ENCODE results near the gene C17orf78. TPM values are rescaled to one million over a fixed set of nuclear protein-coding genes. Genes with fewer than 3 reads are reported as not detected.
"Not testable (repeated sequence)": the region's sequence is repeated elsewhere in the genome, so short reads cannot be mapped to it uniquely, and the experiment has no call there.

C17orf78 gene
- not detected for total RNA-seq

DNA sequence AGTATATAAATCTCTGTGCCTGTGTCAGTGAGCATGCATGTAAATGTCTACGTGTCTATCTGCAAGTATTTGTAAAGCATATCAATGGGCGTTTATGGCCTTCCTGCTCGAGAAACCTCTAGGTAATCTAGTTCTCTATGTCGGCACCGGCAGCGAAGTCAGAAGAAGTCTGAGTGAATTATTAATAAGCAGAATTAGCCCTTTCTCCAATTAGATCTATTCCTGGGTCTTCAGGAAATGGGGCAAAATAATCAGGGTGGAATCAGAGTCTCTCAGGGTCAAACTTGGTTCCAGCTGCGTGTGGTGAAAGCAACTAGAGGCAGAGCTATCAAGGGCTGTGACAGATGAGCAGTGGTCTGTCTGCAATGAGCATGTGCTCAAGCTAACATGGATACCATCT, at the start of gene C17orf78:
C17orf78 (plus strand) TSS at position 280 of the 400 bp plus-strand sequence; CDS start at position 388, 108 bp downstream.
- no peak for DNase-seq (ENCODE audit: low read depth in 2 of 3, low spot score in 2 of 3)

GRCh38 chr17:37327341-37328090, 48.3 kb upstream of the C17orf78 start:
- no peak for DNase-seq (ENCODE audit: low read depth in 2 of 3, low spot score in 2 of 3)

DNA sequence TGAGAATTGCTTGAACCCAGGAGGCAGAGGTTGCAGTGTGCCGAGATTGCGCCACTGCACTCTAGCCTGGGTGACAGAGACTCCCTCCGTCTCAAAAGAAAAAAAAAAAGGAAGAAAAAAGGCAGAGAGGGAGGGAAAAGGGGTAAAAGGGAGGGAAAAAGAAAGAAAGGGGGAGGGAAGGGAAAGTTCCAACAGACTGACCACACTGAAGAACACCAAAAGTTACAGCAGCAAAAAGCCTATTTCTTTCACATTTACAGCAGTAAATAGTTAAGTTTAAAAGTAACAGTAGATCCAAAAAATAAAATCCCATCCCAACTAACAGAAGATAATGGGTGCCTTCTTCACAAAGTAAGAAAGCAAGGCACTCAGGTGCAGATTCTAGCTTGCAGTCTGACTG, 36.9 kb upstream of the C17orf78 start:
- DNase-seq (ENCODE audit: low read depth in 2 of 3, low spot score in 2 of 3) = no peak

GRCh38 chr17:37339321-37339720, 36.5 kb upstream of the C17orf78 start:
- no peak for DNase-seq (ENCODE audit: low read depth in 2 of 3, low spot score in 2 of 3)

- no peak for DNase-seq (ENCODE audit: low read depth in 2 of 3, low spot score in 2 of 3)
Measured at GRCh38 chr17:37340804-37341203, 35.0 kb upstream of the C17orf78 start.

DNA sequence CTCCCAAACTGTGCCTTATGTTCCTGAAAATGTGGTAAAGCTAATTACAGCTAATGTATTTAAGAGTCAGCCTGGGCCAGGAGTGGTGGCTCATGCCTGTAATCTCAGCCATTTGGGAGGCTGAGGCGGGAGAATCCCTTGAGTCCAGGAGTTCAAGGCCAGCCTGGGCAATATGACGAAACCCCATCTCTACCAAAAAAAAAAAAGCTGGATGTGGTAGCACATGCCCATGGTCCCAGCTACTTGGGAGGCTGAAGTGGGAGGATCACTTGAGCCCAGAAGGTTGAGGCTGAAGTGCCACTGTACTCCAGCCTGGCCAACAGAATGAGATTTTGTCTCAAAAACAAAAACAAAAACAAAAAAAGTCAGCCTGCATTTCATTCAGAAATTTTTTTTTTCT, 33.2 kb upstream of the C17orf78 start:
- DNase-seq (ENCODE audit: low read depth in 2 of 3, low spot score in 2 of 3) = no peak

- DNase-seq (ENCODE audit: low read depth in 2 of 3, low spot score in 2 of 3) = no peak
Measured at GRCh38 chr17:37344519-37344918, 31.3 kb upstream of the C17orf78 start.

DNA sequence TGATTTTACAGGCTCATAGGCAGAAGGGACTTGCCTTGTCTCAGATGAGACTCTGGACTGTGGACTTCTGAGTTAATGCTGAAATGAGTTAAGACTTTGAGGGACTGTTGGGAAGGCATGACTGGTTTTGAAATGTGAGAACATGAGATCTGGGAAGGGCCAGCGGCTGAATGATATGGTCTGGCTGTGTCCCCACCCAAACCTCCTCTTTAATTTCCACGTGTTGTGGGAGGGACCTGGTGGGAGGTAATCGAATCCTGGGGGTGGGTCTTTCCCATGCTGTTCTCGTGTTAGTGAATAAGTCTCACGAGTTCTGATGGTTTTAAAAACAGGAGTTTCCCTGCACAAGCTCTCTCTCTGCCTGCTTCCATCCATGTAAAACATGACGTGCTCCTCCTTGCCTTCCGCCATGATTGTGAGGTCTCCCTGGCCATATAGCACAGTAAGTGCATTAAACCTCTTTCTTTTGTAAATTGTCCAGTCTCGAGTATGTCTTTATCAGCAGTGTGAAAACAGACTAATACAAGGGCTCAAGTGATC, 28.9 kb upstream of the C17orf78 start:
- not testable (repeated sequence) for DNase-seq (ENCODE audit: low read depth in 2 of 3, low spot score in 2 of 3)

DNA sequence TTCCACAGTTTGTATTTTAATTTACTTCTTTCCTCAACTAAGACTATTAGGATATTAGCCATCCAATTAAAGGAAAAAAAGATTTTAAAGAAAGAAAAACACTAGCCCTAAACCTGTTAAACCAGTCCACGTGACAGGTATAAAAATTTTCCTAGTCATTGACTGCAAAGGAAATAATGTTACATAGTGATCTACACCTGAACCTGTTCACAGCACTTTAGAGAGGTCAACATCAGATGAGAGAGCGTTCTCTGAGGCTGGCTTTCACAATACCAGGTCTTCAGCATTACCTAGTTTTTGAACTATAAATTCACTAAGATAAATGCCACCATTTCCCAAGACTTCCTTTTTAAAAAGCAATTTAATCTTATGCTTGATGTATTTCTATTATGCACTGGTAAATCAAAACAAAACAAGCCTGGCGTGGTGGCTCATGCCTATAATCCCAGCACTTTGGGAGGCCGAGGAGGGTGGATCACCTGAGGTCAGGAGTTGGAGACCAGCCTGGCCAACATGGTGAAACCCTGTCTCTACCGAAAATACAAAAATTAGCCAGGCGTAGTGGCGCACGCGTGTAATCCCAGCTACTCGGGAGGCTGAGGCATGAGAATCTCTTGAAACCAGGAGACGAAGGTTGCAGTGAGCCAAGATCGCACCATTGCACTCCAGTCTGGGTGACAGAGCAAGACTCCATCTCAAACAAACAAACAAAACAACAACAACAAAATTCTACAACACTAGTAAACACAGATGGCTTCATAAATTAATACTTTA, 18.8 kb upstream of the C17orf78 start:
- DNase-seq (ENCODE audit: low read depth in 2 of 3, low spot score in 2 of 3) = not testable (repeated sequence)

- peak in 2 of 3 donors; percentile 24 to 52 for DNase-seq (ENCODE audit: low read depth in 2 of 3, low spot score in 2 of 3)
Measured at GRCh38 chr17:37358098-37358829, 17.5 kb upstream of the C17orf78 start.

GRCh38 chr17:37358830-37359681, 16.7 kb upstream of the C17orf78 start:
- DNase-seq (ENCODE audit: low read depth in 2 of 3, low spot score in 2 of 3) = peak; percentile 83 to 96 (median 95)

- DNase-seq (ENCODE audit: low read depth in 2 of 3, low spot score in 2 of 3) = no peak
Measured at GRCh38 chr17:37359682-37360188, 16.1 kb upstream of the C17orf78 start.

GRCh38 chr17:37360632-37361031, 15.2 kb upstream of the C17orf78 start:
- DNase-seq (ENCODE audit: low read depth in 2 of 3, low spot score in 2 of 3) = no peak

- no peak for DNase-seq (ENCODE audit: low read depth in 2 of 3, low spot score in 2 of 3)
Measured at GRCh38 chr17:37361543-37361942, 14.2 kb upstream of the C17orf78 start.

DNA sequence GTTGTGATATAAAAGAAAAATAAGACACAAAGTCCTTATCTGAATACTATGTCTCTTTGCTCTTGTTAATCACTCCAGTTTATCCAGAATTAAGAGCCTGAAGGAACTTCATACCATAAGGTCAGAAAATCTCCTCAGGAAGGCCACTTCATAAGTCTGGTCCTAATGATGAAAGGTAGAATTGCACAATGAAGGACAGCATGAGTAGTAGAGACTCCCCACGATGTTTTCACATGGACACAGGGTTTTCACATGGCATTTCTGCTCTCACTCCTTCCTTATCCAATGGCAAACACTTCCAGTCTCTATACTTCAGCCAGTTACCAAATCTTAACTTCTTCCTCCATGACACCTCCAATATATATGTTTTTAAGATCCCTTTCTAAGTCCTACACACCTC, 10.2 kb upstream of the C17orf78 start:
- DNase-seq (ENCODE audit: low read depth in 2 of 3, low spot score in 2 of 3) = no peak

DNA sequence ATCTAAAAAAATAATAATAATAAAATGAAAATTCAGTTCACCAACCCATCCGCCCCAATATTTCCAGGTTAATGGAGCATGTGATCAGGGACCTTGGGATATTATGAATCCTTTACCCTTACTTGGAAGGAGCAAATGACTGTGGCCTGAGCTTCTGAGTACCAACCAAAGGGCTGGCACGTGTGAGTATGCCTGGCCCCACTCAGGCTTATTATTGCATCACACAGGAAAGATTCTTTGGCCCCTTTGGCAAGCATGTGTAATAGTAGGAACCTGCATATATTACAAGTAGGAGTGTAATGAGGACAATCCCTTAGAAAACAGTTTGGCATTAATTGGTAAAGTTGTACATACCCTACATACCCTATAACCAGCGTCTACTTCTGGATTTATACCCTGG, 7.2 kb upstream of the C17orf78 start:
- no peak for DNase-seq (ENCODE audit: low read depth in 2 of 3, low spot score in 2 of 3)

GRCh38 chr17:37373530-37374159, 2.1 kb upstream of the C17orf78 start:
- peak; percentile 31 to 91 (median 78) for DNase-seq (ENCODE audit: low read depth in 2 of 3, low spot score in 2 of 3)

DNA sequence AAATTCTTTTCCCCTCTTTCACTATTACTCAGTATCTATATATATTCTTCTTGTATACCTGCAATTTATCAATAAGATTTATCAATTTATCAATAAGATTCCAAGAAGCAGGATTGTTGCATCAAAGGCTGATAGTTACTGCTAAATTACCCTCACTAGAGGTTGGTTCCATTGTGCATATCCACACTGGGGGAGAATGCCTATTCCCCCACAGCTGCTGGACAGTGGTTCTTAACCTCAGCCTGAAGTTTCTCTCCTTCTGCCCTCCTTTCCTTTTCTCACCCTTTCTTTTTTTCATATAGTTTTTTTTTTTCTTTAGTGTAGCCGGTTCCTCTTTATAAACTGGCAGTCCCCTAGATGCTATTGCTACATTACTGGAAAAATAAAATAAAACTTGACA, 6.3 kb downstream of the C17orf78 start:
- DNase-seq (ENCODE audit: low read depth in 2 of 3, low spot score in 2 of 3) = no peak

DNA sequence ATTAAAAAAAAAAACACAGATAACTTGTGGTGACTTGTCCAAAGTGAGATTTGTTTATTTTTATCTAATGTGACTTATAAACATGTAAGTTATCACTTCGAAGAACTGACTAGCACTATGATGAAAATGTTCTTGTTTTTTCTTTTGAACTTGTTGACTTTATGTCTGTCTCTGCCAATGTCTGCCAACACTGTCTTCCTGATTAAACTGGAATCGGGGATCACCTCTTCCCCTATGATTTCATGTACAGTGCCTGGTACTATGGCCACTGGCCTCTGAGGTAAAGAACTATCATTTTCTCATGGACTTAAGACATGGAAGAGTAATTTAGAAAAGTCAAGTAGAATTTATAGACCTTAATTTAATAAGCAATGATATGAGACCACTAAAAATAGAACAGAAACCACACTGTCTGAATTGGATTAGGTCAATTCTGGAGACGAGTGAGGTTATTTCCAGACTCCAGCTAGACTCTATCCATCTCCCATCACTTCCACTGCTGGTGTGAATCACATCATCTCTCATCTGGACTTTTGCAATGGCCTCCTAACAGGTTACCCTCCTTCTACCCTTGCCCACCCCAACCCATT, 8.9 kb downstream of the C17orf78 start:
- DNase-seq (ENCODE audit: low read depth in 2 of 3, low spot score in 2 of 3) = no peak

All from hematopoietic multipotent progenitor cell (in vitro differentiated cells).